Right atrium auricular region (tissue), 2 donors: ENCODE data around the gene KRTAP19-8. TPM values are rescaled to one million over a fixed set of nuclear protein-coding genes. Genes with fewer than 3 reads are reported as not detected.

ENCODE experiments used
- DNase-seq: peaks from one replicate; pipeline ENCODE4 v3.0.0-alpha.2; 2019; ENCODE audit warnings: low spot score
- H3K27ac ChIP-seq, 2 donors: fragments of 200-600 bp; sonication (generic); 1 replicate in 1 of 2; 2 replicates in 1 of 2; pipeline ENCODE4 v1.5.1; 2016 to 2019
- H3K27me3 ChIP-seq, 2 donors: fragments of 200-600 bp; sonication (generic); one replicate each; pipeline versions ENCODE4 v1.5.1 to v1.6.0; 2017 to 2019
- H3K36me3 ChIP-seq: fragments of 200-600 bp; sonication (generic); one replicate; pipeline ENCODE4 v1.5.1; 2016
- H3K4me1 ChIP-seq, 2 donors: fragments of 200-600 bp; sonication (generic); one replicate each; pipeline versions ENCODE4 v1.5.1 to v1.6.0; 2017 to 2019
- H3K4me3 ChIP-seq, 2 donors: fragments of 200-600 bp; sonication (generic); 1 replicate in 1 of 2; 2 replicates in 1 of 2; pipeline ENCODE4 v1.5.1; 2017 to 2019; ENCODE audit warnings: mild to moderate bottlenecking in 1 of 2, moderate library complexity in 1 of 2
- H3K9me3 ChIP-seq, 2 donors: fragments of 200-600 bp; sonication (generic); one replicate each; pipeline ENCODE4 v1.5.1; 2019
- total RNA-seq, 2 donors: library from RNA; depleted of rRNA; stranded (reverse); fragments of >200 nt; gene quantifications; one replicate each; pipeline ENCODE4 v1.1.0, GENCODE V29; 2016
- TF ChIP-seq, protein P1 (sequence below), 2 donors: fragments of 200-600 bp; sonication (generic); IDR thresholded peaks; one replicate each; pipeline ENCODE4 v1.5.1; 2019; ENCODE audit warnings: antibody characterized with exemption in 2 of 2

KRTAP19-8 gene, protein sequence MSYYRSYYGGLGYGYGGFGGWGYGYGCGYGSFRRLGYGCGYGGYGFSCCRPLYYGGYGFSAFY
- total RNA-seq = not detected

DNA sequence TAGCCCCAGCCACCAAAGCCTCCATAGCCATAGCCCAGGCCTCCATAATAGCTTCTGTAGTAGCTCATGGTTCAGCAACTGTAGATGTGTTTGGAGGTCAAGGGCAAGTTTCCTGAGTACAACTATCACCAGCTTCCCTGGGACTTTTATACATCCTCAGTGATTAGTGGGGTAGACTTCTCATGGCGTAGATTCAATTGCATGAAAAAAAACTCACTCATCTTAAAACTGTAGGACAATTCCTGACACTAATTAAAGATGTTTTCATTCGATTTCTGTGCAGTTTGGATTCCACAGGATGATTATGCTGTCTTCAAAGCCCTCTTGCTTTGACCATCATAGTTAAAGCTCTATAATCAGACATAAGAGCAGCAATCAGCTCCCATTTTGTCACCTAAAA lies at the start of gene KRTAP19-8:
Gene KRTAP19-8 (minus strand): TSS at position 101 of the 400 bp plus-strand sequence. CDS start 33 bp downstream, at position 68.
- TF ChIP-seq, protein P1, sequence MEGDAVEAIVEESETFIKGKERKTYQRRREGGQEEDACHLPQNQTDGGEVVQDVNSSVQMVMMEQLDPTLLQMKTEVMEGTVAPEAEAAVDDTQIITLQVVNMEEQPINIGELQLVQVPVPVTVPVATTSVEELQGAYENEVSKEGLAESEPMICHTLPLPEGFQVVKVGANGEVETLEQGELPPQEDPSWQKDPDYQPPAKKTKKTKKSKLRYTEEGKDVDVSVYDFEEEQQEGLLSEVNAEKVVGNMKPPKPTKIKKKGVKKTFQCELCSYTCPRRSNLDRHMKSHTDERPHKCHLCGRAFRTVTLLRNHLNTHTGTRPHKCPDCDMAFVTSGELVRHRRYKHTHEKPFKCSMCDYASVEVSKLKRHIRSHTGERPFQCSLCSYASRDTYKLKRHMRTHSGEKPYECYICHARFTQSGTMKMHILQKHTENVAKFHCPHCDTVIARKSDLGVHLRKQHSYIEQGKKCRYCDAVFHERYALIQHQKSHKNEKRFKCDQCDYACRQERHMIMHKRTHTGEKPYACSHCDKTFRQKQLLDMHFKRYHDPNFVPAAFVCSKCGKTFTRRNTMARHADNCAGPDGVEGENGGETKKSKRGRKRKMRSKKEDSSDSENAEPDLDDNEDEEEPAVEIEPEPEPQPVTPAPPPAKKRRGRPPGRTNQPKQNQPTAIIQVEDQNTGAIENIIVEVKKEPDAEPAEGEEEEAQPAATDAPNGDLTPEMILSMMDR (IDR thresholded peaks at IDR 0.05) = no peak
- no peak for DNase-seq

DNA sequence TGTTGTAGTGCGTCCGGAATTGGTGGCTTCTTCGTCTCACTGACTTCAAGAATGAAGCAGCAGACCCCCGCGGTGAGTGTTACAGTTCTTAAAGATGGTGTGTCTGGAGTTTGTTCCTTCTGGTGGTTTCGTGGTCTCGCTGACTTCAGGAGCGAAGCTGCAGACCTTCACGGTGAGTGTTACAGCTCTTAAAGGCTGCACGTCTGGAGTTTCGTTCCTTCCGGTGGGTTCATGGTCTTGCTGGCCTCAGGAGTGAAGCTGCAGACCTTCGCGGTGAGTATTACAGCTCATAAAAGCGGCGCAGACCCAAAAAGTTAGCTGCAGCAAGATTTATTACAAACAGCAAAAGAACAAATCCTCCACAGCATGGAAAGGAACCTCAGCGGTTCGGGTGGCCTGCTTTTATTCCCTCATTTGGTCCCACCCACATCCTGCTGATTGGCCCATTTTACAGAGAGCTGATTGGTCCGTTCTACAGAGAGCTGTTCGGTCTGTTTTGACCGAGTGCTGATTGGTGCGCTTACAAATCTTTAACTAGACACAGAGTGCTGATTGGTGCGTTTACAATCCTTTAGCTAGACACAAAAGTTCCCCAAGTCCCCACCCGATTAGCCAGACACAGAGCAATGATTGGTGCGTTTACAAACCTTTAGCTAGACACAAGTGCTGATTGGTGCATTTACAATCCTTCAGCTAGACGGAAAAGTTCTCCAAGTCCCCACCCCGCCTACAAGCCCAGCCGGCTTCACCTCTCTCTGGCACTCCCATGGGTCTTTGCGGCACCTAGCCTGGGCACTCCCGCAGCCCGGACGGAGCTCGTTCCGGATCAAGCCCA lies 49.6 kb upstream of the KRTAP19-8 start:
- H3K36me3 ChIP-seq = no peaks in the 10 kb centered on the region
- H3K4me3 ChIP-seq = no peak overlapping the region
- no peak overlapping the region for H3K27ac ChIP-seq
- H3K4me1 ChIP-seq = no peaks in the 10 kb centered on the region
- DNase-seq = no peak
- TF ChIP-seq, protein P1 (IDR thresholded peaks at IDR 0.05) = no peak
- H3K9me3 ChIP-seq = no peaks in the 10 kb centered on the region
- no peaks in the 10 kb centered on the region for H3K27me3 ChIP-seq

More for the DNA sequence above, at the start of gene KRTAP19-8:
- Histone ChIP-seq H3K4me3 (no peak within 1 kb of the TSS), H3K27ac (no peak within 1 kb of the TSS), H3K36me3 (no peaks in the 10 kb centered on the region), H3K27me3 (no peaks in the 10 kb centered on the region), H3K9me3 (peaks cover 0 to 3% of the 10 kb centered on the region in 2 donors), H3K4me1 (no peaks in the 10 kb centered on the region)

DNA sequence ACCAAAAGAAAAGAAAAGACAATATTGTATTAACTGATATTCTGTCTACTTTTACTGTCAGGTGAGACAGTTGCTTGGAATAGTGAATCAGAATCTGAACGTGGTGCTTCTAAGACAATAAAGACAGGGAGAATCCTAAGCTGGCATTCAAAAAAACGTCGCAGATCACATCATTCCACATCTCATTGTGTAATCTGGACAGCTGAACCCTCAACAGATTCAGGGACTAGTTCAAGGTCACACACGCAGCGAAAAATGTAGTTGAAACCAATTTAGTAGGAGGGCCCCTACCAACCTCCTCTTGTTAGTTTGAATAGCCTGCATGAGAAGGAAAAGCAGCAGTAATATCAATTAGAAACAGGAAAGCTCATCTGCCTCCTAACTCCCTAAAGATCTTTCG lies 46.4 kb upstream of the KRTAP19-8 start:
- Histone ChIP-seq H3K27me3 (no peaks in the 10 kb centered on the region), H3K27ac (no peak overlapping the region), H3K4me3 (no peak overlapping the region), H3K36me3 (no peaks in the 10 kb centered on the region), H3K9me3 (no peaks in the 10 kb centered on the region), H3K4me1 (no peaks in the 10 kb centered on the region)
- DNase-seq = no peak
- TF ChIP-seq, protein P1 (IDR thresholded peaks at IDR 0.05) = no peak

DNA sequence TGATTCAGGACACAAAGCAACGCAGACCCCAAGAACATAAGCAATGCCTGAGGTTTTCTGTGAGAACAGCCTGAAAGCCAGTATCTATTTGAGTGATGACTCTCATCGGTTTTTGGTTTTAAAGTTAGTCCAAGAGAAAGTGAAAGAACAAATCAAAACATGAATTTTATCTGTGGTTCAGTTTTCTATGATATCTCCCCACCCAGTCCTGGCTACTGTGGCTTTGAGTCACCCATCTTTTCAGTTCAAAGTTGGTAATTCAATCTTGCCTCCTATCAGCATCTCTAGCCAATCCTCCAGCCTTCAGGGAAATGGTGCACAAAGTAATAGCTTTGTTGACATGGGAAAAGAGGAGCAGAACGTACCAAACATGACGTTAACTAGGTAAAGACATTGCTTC lies 40.5 kb upstream of the KRTAP19-8 start:
- H3K36me3 ChIP-seq = no peaks in the 10 kb centered on the region
- no peak overlapping the region for H3K27ac ChIP-seq
- no peak for DNase-seq

DNA sequence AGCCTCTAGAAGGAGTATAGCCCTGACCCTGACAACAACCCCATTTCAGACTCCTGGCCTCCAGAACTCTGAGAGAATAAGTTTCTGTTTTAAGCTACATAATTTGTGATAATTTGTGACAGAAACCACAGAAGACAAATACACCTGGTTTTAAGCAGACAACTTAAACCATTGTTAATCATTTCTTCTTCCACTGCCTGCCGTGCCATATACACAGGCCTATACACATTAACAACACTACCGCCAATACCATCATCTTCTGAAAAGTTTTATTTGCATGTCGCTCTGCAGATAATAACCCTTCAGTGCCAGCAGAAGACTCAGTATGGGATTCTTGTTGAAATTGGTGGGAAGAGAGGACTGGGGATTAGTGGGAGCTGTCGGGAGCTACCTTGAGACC lies 39.9 kb upstream of the KRTAP19-8 start:
- DNase-seq = no peak
- H3K4me1 ChIP-seq = no peaks in the 10 kb centered on the region
- TF ChIP-seq, protein P1 (IDR thresholded peaks at IDR 0.05) = no peak
- no peak overlapping the region for H3K27ac ChIP-seq
- H3K27me3 ChIP-seq = no peaks in the 10 kb centered on the region
- H3K36me3 ChIP-seq = no peaks in the 10 kb centered on the region
- no peak overlapping the region for H3K4me3 ChIP-seq
- no peaks in the 10 kb centered on the region for H3K9me3 ChIP-seq

More for the DNA sequence above, 40.5 kb upstream of the KRTAP19-8 start:
- H3K4me3 ChIP-seq = no peak overlapping the region
- H3K27me3 ChIP-seq = no peaks in the 10 kb centered on the region
- H3K4me1 ChIP-seq = no peaks in the 10 kb centered on the region
- no peaks in the 10 kb centered on the region for H3K9me3 ChIP-seq
- TF ChIP-seq, protein P1 (IDR thresholded peaks at IDR 0.05) = no peak
